Activated naive CD4-positive, alpha-beta T cell (primary cell): ENCODE measurements around the gene SEC23IP.
A peak's percentile ranks its signal among the peaks of the same experiment; 100 is the strongest.
"Not testable (repeated sequence)": the region's sequence is repeated elsewhere in the genome, so short reads cannot be mapped to it uniquely, and the experiment has no call there.

Experiments used
- DNase-seq, 4 experiments: peaks; one replicate each; lab custom pipeline; 2025; lab: John Stamatoyannopoulos, UW

The SEC23IP gene

GRCh38 chr10:119892188-119893065, at the start of gene SEC23IP:
Gene SEC23IP, plus strand, starts transcription at chr10:119892730. Its CDS starts 53 bp downstream, at chr10:119892783.
- peak; percentile 67 to 82 (median 72) for DNase-seq

GRCh38 chr10:119845656-119846055, 46.9 kb upstream of the SEC23IP start:
- DNase-seq, result no peak

GRCh38 chr10:119849031-119849789, 43.3 kb upstream of the SEC23IP start:
- DNase-seq, result no peak

DNA sequence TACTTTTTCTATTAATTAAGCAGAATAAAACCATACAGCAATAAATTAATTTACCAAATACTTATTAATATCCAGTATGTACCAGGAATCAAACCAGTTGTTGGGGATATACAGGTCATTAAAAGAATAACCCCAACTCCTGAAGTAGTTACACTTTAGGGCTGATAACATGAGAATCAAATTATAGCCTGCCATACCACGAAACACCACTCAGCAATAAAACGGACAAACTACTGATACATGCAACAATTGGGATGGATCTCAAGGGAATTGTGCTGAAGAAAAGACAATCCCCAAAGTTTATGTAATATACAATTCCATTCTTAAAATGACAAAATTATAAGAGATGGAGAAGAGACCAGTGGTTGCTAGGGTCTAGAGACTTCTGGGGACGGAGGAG, 42.6 kb upstream of the SEC23IP start:
- no peak for DNase-seq

DNA sequence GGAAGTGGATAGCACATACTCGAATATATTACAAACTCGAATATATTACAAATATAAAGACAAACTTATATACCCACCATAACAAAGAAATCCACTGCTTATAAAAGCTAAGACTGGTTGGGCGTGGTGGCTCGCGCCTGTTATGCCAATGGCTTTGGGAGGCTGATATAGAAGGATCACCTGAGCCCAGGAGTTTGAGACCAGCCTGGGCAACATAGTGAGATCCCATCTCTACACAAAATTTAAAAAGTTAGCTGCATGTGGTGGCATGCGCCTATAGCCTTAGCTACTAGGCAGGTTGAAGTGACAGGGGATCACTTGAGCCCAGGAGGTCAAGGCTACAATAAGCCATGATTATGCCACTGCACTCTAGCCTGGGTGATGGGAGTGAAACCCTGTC, 40.3 kb upstream of the SEC23IP start:
- no peak for DNase-seq

GRCh38 chr10:119852822-119853221, 39.7 kb upstream of the SEC23IP start:
- DNase-seq, result no peak

DNA sequence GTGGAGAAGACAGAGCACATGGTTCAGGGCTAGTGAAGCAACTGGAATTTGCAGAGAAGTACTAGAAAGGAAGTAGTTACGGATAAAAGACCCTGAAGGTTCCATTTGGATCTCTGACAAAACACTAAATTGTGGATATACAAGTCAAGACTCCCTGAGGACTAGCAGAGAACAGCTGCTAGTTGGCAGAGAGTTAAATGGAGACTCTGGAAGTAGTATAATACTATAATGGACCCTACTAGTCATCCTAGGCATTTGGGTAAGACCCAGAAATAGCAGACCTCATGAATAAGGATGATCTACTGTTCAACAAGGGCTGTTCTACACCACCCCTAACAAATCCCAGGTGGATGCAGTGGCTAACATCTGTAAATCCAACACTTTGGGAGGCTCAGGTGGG, 39.0 kb upstream of the SEC23IP start:
- no peak for DNase-seq

DNA sequence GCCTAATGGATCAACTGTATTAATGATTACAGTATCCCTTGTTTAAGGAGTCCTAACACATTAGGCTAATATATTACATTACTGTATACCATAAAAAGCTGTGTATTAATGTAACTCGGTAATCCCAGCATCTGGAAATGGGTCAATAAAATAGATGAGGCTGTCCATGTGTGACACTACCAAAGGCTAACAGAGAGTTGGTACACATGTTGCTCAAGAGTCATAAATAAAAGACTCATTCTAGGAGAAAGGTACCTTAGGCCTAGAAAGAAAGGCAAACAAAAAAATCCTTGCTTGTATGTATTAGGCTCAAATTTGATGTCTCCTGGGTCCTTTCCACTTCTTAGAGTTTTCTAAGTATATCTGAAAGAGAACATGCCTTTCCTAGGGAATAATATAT, 34.5 kb upstream of the SEC23IP start:
- no peak for DNase-seq

DNA sequence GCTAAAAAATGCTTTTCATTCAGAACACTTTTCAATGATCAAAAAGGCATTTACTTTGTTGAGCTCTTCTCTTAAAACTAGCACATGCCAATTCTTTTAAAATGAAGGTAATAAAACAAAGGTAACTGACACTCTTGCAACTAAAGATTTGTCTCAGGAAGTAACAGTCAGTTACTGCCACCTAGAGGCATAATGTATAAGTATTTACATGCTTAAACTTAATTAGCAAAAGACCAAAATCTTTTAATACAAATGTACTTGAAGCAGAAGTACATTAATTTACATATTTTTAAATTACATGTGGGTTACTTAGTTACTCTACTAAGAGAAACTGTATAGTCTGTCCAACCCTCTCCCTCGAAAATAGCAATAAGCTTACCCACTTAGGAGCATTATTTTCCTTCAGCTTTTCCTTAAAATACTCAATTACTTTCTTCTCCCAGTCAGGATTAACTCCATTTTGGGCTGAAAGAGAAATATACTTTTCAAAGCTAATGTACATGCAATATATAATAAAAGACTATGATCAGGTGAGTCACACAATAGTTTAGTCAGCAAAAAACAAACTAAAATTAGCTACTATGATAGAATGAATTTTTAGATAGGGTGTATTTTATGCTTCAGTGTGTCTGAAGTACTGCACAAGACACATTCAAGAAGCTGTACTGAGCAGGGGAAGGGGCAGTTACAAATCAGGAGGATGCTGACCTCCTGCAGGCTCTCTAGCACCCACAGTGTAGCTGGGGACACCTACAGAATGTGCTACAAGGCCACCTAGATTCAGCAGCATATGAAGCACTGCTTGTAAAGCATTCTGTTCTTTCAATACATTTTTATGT, 32.9 kb upstream of the SEC23IP start:
- no peak for DNase-seq

DNA sequence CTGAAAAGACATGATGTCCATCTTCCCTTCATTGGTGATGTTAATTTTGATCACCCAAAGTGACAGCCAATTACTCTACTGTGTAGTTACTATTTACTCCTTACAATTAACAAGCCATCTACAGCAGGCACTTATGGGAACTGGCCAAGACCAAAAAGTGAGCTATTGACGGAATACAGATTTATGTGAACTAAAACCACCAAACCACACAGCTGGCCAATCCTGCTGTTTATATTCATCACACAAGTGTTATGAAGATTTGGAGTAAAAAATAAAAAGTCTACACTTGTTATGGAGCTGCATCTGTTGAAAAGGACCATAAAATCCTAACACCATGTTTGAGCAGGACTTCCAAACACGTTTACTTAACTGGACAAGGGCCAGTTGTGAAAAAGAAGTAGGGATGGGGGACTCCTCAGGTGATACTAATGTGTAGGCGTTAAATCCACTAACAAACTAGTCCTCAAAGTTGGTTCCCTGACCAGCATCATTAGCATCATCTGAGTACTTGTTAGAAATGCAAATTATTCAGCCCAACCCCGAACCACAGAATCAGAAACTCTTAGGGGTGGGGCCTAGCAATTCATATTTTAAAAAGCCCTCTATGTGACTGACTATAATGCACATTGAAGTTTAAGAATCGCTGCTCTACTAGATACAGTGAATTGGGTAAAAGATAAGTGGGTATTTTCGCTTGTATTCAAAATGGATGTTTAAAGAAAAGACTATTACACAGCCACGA, 31.5 kb upstream of the SEC23IP start:
- DNase-seq, result no peak

DNA sequence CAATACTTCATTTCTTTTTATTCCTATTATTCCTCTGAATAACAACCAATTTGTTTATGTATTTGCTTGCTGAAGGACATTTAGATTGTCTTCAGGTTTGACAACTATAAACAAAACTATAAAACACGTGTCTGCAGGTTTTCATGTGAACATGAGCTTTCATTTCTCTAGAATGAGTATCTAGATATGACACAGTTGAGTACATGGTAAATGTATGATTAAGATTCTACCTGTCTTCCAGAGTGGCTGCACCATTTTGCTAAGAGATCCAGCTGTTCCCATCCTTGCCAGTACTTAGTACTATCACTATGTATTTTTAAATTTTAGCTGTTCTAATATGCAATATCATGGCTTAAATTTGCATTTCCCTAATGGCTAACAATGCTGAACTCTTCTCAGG, 30.0 kb upstream of the SEC23IP start:
- no peak for DNase-seq

DNA sequence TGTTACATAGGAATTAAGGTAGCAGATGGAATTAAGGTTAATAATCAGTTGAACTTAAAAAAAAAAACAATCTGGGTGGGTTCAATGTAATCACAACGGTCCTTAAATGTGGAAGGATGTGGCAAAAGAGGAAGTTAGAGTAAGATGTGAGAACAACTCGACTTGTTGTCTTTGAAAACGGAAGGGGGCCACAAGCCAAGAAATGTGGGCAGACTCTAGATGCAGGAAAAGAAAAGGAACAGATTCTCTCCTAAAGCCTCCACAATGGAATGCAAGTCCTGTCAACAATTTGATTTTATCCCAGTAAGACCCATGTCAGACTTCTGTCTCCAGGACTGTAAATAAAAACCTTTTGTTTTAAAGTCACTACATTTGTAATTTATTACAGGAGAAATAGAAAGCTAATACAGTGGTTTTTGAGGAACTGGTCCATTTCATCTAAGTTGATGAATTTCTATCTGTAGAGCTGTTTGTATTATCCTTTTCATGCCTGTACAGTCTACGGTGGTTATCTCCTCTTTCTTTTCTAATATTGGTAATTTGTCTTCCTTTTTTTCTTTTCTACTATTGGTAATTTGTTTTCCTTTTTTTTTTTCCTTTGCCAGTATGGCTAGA, 28.5 kb upstream of the SEC23IP start:
- no peak for DNase-seq

DNA sequence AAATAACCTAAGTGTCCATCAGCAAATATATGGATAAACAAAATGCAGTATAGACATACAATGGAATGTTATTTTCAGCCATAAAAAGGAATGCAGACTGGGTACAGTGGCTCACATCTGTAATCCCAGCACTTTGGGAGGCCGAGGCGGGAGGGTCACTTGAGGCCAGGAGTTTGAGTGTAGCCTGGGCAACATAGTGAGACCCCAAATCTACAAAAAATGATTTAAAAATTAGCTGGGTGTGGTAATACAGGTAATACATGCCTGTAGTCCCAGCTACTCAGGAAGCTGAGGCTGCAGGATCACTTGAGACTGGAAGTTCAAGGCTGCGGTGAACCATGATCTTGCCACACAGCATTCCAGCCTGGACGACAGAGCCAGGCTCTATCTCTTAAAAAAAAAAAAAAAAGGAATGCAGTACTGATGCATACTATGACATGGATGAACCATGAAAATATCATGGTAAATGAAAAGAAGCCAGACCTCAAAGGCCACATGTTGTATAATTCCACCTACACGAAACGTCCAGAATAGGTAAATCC, 26.8 kb upstream of the SEC23IP start:
- DNase-seq, result no peak

- no peak for DNase-seq
These were observed 25.2 kb upstream of the SEC23IP start for GRCh38 chr10:119867317-119867716.

- not testable (repeated sequence) for DNase-seq
These were observed 23.1 kb upstream of the SEC23IP start for GRCh38 chr10:119869398-119869797.

DNA sequence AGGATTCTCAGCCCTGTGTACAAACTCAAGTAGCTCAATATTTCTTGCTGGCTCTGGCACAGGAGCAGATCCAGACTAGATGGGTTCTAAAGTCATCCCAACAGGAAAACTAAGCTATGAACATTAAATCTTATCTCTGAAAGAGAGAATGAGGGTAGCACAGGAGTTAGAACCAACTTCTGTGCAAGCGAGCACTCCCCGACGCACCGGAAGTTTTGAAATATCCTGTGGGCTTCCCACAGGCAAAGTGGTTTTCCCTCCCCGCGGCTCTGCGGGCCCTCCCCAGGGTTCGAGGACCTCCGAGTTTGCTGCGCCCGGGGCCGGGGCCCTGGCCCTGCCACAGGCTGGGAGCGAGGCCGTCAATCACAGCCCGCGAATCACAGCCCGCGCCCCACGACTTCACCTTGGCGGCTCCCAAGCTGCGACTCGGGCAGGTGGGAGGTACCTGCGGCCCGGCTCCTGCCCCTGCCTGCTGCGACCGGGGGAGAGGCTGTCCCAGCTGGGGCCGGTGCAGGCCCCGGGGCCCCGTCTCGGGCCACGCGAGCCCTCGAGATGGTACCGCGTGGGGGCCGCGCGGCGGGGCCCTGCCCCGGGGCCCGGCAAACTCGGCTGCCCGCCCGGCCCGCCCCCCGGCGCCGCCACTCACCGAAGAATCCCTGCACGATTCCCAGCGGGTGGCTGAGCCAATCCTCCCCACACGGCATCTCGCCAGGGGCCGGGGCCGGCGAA, 20.5 kb upstream of the SEC23IP start:
- peak; percentile 5 to 49 (median 28) for DNase-seq

- DNase-seq, result no peak
These were observed 20.0 kb upstream of the SEC23IP start, which contains the start of gene MCMBP for GRCh38 chr10:119872610-119872859. Gene MCMBP, minus strand, starts transcription at chr10:119872843. Its CDS starts 259 bp downstream, at chr10:119872584.

DNA sequence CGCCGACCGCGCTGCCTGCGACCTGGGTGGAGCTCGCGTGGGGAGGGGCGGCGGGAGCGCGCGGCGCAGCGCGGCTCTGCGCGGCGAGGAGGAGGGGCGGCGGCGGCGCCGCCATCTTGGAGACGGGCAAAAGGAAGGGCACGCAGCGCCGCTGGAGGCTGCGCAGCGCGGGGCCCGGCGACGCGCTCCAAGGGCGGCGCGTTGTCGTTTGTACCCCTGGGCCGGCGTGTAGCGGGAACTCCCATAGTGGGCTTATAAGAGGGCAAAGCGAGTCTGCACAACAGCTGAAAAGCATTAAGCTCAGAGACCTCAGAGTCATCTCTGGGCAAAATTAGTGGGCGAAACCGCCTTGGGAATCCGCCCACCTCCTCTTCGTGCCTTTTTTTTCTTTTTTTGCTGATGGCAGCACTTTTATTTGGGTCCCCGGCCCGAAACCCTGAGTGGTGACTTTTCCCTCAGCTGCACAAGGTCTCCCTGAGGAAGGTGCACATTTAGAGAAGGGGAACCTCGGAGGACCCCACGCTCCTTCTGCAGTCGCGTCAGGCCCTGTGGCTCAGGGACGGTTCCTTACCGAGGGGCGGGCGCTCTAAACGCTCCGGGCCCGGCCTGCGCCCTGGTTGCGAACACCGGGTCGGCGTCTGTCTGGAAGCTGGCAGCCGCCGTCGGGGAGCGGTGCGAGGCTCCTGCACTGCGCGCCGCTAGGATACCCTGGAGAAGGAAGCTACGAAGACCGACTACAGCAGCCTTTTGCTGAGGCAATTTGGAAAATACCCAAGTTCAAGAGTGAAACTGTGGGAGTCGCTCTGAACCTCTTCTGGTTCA, 19.5 kb upstream of the SEC23IP start:
- peak; percentile 64 to 85 (median 69) for DNase-seq

GRCh38 chr10:119878524-119878923, 14.0 kb upstream of the SEC23IP start:
- DNase-seq, result no peak
